Activated T-helper 2 cell treated with anti-CD3 and anti-CD28 coated beads, Interferon-gamma antibody, Interleukin-2, Interleukin-4, amounts not matched to agents 10 μg/mL and 5 μg/mL and 100 μg/mL, durations not matched to agents 14 hours and 24 hours and 36 hours (primary cell): ENCODE measurements around the gene COPG1. TPM values are rescaled to one million over a fixed set of nuclear protein-coding genes. Genes with fewer than 3 reads are reported as not detected.

ENCODE experiments used
- DNase-seq: peaks from one replicate; pipeline ENCODE4 v3.0.0; 2021; ENCODE audit warnings: low spot score
- H3K27ac Mint-ChIP-seq: one replicate; pipeline ENCODE4 v1.8.0; 2021; ENCODE audit warnings: mixed read lengths
- H3K27me3 Mint-ChIP-seq: one replicate; pipeline ENCODE4 v1.8.0; 2021; ENCODE audit warnings: low read depth, mixed read lengths
- H3K36me3 Mint-ChIP-seq: one replicate; pipeline ENCODE4 v1.8.0; 2021; ENCODE audit warnings: low read depth, mixed read lengths
- H3K4me1 Mint-ChIP-seq: one replicate; pipeline ENCODE4 v1.8.0; 2021; ENCODE audit warnings: low read depth, mixed read lengths
- H3K4me3 Mint-ChIP-seq: one replicate; pipeline ENCODE4 v1.8.0; 2021; ENCODE audit warnings: low read depth, mild to moderate bottlenecking, moderate library complexity, mixed read lengths
- H3K9me3 Mint-ChIP-seq: one replicate; pipeline ENCODE4 v1.8.0; 2021; ENCODE audit warnings: mixed read lengths
- intact Hi-C: fragments of 100-400 bp; cut with micrococcal nuclease; formaldehyde crosslinking; loops from one replicate; pipeline ENCODE4 v1.15.1; 2023
- total RNA-seq: library from RNA; stranded (reverse); gene quantifications from 2 replicates; pipeline ENCODE4 v1.2.3, GENCODE V29; 2022

Gene COPG1
- total RNA-seq, 1 donor from 2014 or later: 182 TPM

- Mint-ChIP-seq H3K36me3 (peaks cover 80% of the 10 kb centered on the region), H3K4me1 (no peaks in the 10 kb centered on the region), H3K27me3 (no peaks in the 10 kb centered on the region), H3K9me3 (no peaks in the 10 kb centered on the region), H3K27ac (no peak overlapping the region), H3K4me3 (no peak overlapping the region)
- DNase-seq: no peak
- intact Hi-C loops: no loop called here
These were observed 19.0 kb downstream of the COPG1 start for GRCh38 chr3:129268396-129268795.

GRCh38 chr3:129271674-129272073 is 22.3 kb downstream of the COPG1 start:
- no peak overlapping the region for H3K4me3 Mint-ChIP-seq
- H3K4me1 Mint-ChIP-seq: peaks cover 4% of the 10 kb centered on the region
- no peaks in the 10 kb centered on the region for H3K9me3 Mint-ChIP-seq
- intact Hi-C loops: no loop called here
- peaks cover 85% of the 10 kb centered on the region for H3K36me3 Mint-ChIP-seq
- no peak for DNase-seq
- no peak overlapping the region for H3K27ac Mint-ChIP-seq
- no peaks in the 10 kb centered on the region for H3K27me3 Mint-ChIP-seq

- Mint-ChIP-seq H3K36me3 (peaks cover 70% of the 10 kb centered on the region), H3K4me3 (no peak overlapping the region), H3K27ac (no peak overlapping the region), H3K9me3 (no peaks in the 10 kb centered on the region), H3K4me1 (peaks cover 24% of the 10 kb centered on the region), H3K27me3 (no peaks in the 10 kb centered on the region)
- intact Hi-C loops: no loop called here
- no peak for DNase-seq
These were observed 27.0 kb downstream of the COPG1 start for GRCh38 chr3:129276385-129276784.

- Mint-ChIP-seq H3K4me1 (peaks cover 38% of the 10 kb centered on the region), H3K9me3 (no peaks in the 10 kb centered on the region), H3K4me3 (peak overlapping the region; percentile 86), H3K27me3 (no peaks in the 10 kb centered on the region), H3K36me3 (peaks cover 70% of the 10 kb centered on the region), H3K27ac (peak overlapping the region; percentile 93)
- DNase-seq: no peak
- intact Hi-C loops: loop anchor here (2.0 kb wide), 2 partner anchors 29 to 163 kb away; partner anchors contain the start of genes COPG1 and IFT122
These were observed 28.4 kb downstream of the COPG1 start for GRCh38 chr3:129277829-129278271.

DNA sequence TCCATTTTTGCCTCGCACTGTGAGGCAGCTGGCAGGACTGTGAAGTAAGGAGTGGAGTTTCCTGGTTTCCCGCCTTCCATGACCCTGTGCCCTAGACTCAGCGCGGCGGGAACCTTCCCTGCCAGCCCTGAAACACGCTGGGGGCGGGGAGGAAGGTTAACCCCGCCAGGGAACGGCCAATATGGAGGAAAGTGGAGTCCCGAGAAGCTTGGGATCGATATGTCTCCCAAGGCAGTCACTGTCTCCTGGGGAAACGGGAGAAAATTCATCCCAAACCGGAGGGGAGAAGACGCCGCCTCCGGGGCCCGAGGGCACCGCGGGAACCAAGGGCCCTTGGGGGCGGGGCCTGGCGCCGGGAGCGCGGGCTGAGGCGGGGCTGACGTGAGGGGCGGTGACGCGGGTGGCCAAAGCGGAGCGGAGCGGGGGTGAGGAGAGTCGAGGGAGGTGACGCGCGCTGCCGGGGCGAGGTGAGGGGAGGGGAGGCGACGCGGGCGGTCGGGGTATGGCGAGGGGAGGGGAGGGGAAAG is 29.1 kb downstream of the COPG1 start, which contains the start of gene HMCES:
Gene HMCES (plus strand): TSS at position 432 of the 527 bp plus-strand sequence. CDS start 863 bp downstream, outside the sequence.
- Mint-ChIP-seq H3K4me3 (peak within 1 kb of the TSS; percentile 98), H3K27ac (peak within 1 kb of the TSS; percentile 96), H3K4me1 (peaks cover 42% of the 10 kb centered on the region), H3K27me3 (no peaks in the 10 kb centered on the region), H3K9me3 (no peaks in the 10 kb centered on the region), H3K36me3 (peaks cover 71% of the 10 kb centered on the region)
- DNase-seq: peak; percentile 93
- intact Hi-C loops: loop anchor here (2.0 kb wide), 2 partner anchors 30 to 162 kb away; partner anchors contain the start of genes COPG1 and IFT122

DNA sequence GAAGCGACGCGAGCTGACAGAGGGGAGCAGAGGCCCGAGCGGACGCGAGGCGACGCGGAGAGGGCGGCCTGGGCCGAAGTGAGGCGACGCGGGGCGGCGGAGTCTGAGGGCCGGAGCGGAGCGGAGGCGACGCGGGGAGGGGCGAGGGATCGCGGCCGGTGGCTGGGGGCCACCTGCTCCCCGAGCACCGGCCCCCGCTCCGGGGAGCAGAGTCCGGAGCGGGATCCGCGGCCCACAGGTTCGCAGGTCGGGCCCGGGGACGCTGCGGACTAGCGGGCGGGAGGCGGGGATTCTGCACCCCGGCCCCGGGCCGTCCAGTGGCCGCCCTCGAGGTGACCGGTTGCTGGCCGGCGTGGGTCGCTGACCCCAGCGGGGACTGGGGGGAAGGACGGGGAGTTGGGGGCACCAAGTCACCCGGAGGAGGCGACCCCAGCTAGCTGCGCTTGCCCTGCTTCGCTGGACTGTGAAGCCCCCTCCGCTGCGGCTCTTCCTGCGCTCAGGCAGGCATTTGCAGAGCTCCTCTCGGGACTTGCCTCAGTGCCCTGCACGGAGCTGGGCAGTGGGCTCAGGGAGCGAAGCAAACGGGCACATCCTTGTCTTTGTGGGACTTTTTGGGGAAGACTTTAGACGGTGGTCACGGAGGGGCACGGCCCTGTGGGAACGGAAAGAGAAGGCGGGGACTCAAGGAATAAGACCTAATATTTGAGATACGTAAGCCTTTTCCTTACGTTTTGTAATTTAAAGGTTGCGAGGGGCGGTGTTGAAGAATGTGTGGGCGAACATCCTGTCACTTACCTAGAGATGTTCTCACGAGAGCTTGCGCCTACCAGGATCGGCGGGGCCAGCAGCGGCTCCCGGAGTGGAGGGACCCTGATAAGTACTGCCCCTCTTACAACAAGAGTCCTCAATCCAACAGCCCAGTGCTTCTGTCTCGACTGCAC is 29.8 kb downstream of the COPG1 start:
- peaks cover 45% of the 10 kb centered on the region for H3K4me1 Mint-ChIP-seq
- peak overlapping the region; percentile 98 for H3K4me3 Mint-ChIP-seq
- peak; percentile 51 for DNase-seq
- H3K9me3 Mint-ChIP-seq: no peaks in the 10 kb centered on the region
- H3K36me3 Mint-ChIP-seq: peaks cover 63% of the 10 kb centered on the region
- no peaks in the 10 kb centered on the region for H3K27me3 Mint-ChIP-seq
- intact Hi-C loops: loop anchor here (1.0 to 2.0 kb wide), 3 partner anchors 30 to 162 kb away; partner anchors contain the start of genes COPG1 and IFT122
- H3K27ac Mint-ChIP-seq: peak overlapping the region; percentile 96

- peak overlapping the region; percentile 98 for H3K4me3 Mint-ChIP-seq
- H3K36me3 Mint-ChIP-seq: peaks cover 60% of the 10 kb centered on the region
- DNase-seq: no peak
- no peaks in the 10 kb centered on the region for H3K9me3 Mint-ChIP-seq
- intact Hi-C loops: no loop called here
- H3K27ac Mint-ChIP-seq: no peak overlapping the region
- no peaks in the 10 kb centered on the region for H3K27me3 Mint-ChIP-seq
- peaks cover 45% of the 10 kb centered on the region for H3K4me1 Mint-ChIP-seq
These were observed 30.8 kb downstream of the COPG1 start for GRCh38 chr3:129280183-129280582.

DNA sequence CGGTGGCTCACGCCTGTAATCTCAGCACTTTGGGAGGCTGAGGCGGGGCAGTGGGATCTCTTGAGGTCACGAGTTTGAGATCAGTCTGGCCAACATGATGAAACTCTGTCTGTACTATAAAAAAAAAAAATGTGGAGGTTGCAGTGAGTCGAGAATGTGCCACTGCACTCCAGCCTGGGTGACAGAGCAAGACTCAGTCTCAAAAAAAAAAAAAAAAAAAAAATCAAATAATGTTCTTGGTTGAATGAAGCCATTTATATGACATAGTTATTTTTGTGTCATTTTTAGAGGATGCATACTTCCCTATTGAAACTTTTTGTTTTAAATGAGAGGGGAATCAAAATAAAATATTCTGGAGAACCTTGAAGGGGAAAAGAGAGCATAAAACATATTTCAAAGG is 32.3 kb downstream of the COPG1 start:
- Mint-ChIP-seq H3K9me3 (no peaks in the 10 kb centered on the region), H3K4me1 (peaks cover 40% of the 10 kb centered on the region), H3K4me3 (peak overlapping the region; percentile 1), H3K27me3 (no peaks in the 10 kb centered on the region), H3K36me3 (peaks cover 57% of the 10 kb centered on the region), H3K27ac (peak overlapping the region; percentile 60)
- intact Hi-C loops: loop anchor here (2.0 kb wide), 1 partner anchor 27 kb away; no protein-coding TSS in a partner anchor
- DNase-seq: no peak

- H3K9me3 Mint-ChIP-seq: no peaks in the 10 kb centered on the region
- H3K4me3 Mint-ChIP-seq: no peak overlapping the region
- peak overlapping the region; percentile 75 for H3K27ac Mint-ChIP-seq
- H3K4me1 Mint-ChIP-seq: peaks cover 37% of the 10 kb centered on the region
- DNase-seq: no peak
- intact Hi-C loops: loop anchor here (2.0 kb wide), 1 partner anchor 26 kb away; no protein-coding TSS in a partner anchor
- H3K36me3 Mint-ChIP-seq: peaks cover 55% of the 10 kb centered on the region
- no peaks in the 10 kb centered on the region for H3K27me3 Mint-ChIP-seq
These were observed 33.4 kb downstream of the COPG1 start for GRCh38 chr3:129282727-129283327.

GRCh38 chr3:129286081-129286480 is 36.7 kb downstream of the COPG1 start:
- Mint-ChIP-seq H3K27ac (no peak overlapping the region), H3K9me3 (no peaks in the 10 kb centered on the region), H3K27me3 (no peaks in the 10 kb centered on the region), H3K4me3 (no peak overlapping the region), H3K4me1 (peaks cover 23% of the 10 kb centered on the region), H3K36me3 (peaks cover 51% of the 10 kb centered on the region)
- intact Hi-C loops: no loop called here
- no peak for DNase-seq

- no peaks in the 10 kb centered on the region for H3K27me3 Mint-ChIP-seq
- intact Hi-C loops: no loop called here
- H3K4me1 Mint-ChIP-seq: peaks cover 3% of the 10 kb centered on the region
- peaks cover 57% of the 10 kb centered on the region for H3K36me3 Mint-ChIP-seq
- no peak overlapping the region for H3K4me3 Mint-ChIP-seq
- no peak for DNase-seq
- no peak overlapping the region for H3K27ac Mint-ChIP-seq
- no peaks in the 10 kb centered on the region for H3K9me3 Mint-ChIP-seq
These were observed 39.0 kb downstream of the COPG1 start for GRCh38 chr3:129288446-129288845.

DNA sequence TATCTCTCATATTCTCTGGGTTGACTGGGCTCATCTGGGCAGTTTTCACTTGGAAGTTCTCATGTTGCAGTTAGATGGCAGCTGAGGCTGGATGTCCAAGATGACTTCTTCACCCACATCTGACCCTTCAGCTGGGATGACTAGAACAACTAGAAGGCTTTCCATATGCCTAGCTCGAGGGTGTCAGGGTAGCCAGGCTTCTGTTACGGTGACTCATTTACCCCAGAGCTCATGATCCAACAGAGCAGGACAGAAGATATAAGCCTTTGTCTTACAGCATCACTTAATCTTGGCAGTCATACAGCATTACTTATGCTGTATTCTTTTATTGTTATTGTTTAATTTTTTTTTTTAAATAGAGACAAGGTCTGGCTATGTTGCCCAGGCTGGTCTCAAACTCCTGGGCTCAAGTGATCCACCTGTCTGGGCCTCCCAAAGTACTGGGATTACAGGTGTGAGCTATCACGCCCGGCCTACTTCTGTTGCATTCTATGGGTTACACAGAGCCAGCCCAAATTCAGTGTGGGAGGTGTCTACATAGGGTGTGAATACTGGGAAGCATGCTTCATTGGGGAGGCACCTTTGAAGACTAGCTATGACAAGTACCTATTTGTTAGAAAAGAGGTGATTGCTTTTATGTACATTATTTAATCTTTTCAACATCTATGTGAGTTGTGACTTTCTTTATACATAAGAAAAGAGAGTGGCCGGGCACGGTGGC is 40.0 kb downstream of the COPG1 start:
- no peak for DNase-seq
- Mint-ChIP-seq H3K36me3 (peaks cover 62% of the 10 kb centered on the region), H3K9me3 (no peaks in the 10 kb centered on the region), H3K27me3 (no peaks in the 10 kb centered on the region), H3K4me1 (no peaks in the 10 kb centered on the region), H3K4me3 (no peak overlapping the region), H3K27ac (no peak overlapping the region)
- intact Hi-C loops: no loop called here
